Adrenal gland (tissue), 12 donors: Measurements from ENCODE around the gene FHIT. TPM values are rescaled to one million over a fixed set of nuclear protein-coding genes. Genes with fewer than 3 reads are reported as not detected.

Source experiments
- DNase-seq, 7 donors: peaks; one replicate each; pipeline ENCODE4 v3.0.0-alpha.2; 2019 to 2020
- H3K27ac ChIP-seq, 5 donors: fragments of 200-600 bp; sonication (generic) in 4 of 5; 1 replicate in 3 of 5; 2 replicates in 2 of 5; pipeline versions ENCODE4 v1.5.1 to v1.8.0; 2016 to 2020; ENCODE audit warnings: mild to moderate bottlenecking in 1 of 5
- H3K27me3 ChIP-seq: fragments of 200-600 bp; 2 replicates; pipeline ENCODE4 v1.8.0; 2021
- H3K36me3 ChIP-seq, 2 donors: fragments of 200-600 bp; replicated peaks in 1 of 2; 1 replicate in 1 of 2; 2 replicates in 1 of 2; pipeline versions ENCODE4 v1.5.1 to v1.8.0; 2018 to 2022
- H3K4me1 ChIP-seq, 2 donors: fragments of 200-600 bp; replicated peaks in 1 of 2; 1 replicate in 1 of 2; 2 replicates in 1 of 2; pipeline versions ENCODE4 v1.5.1 to v1.8.0; 2018 to 2021
- H3K4me3 ChIP-seq, 4 donors: fragments of 200-600 bp; sonication (generic) in 3 of 4; one replicate each; pipeline ENCODE4 v1.5.1; 2016 to 2018
- H3K9me3 ChIP-seq, 3 donors: fragments of 200-600 bp; sonication (generic) in 1 of 3; replicated peaks in 1 of 3; 1 replicate in 2 of 3; 2 replicates in 1 of 3; pipeline versions ENCODE4 v1.5.1 to v1.8.0; 2016 to 2021
- POLR2A ChIP-seq, 2 donors: fragments of 450-650 bp; IDR thresholded peaks; one replicate each; pipeline ENCODE4 v1.6.1; 2017; ENCODE audit warnings: antibody characterized with exemption in 2 of 2, mild to moderate bottlenecking in 2 of 2, moderate library complexity in 1 of 2
- WGBS, 4 donors: extraction: QIAGEN DNeasy Blood & Tissue Kit in 2 of 4; methylation state at CpG; one replicate each; pipeline versions ENCODE4 v1.1.5 to v1.1.7; 2013 to 2017; 5-methylcytosine and 5-hydroxymethylcytosine counted together
- intact Hi-C, 2 donors: fragments of 100-400 bp; cut with DNase I; formaldehyde crosslinking; loops; one replicate each; pipeline versions ENCODE4 v1.14.1 to v1.15.0; 2022 to 2023
- polyA plus RNA-seq, 3 donors: library from polyadenylated mRNA; stranded (reverse); fragments of 200-250 nt in 2 of 3; fragments of 350-450 nt in 1 of 3; fragmentation: Illumina TruSeq in 1 of 3; extraction: RNeasy Lipid Tissue Mini Kit (QIAGEN cat#74804) in 1 of 3; gene quantifications; one replicate each; pipeline ENCODE4 v1.2.3, GENCODE V29; 2013 to 2014
- total RNA-seq, 9 donors: library from RNA; depleted of rRNA in 4 of 9; stranded (reverse); fragments of >200 nt in 4 of 9; fragments of 120-200 nt in 1 of 9; fragmentation: NEBNext Ultra II Directional in 1 of 9; extraction: Animal tissue kit (Norgen Biotek cat#: 25700) in 1 of 9; gene quantifications; one replicate each; pipeline versions ENCODE4 v1.1.0 to v1.2.4, GENCODE V29; 2013 to 2023
- TF ChIP-seq, protein P1 (sequence below), 6 experiments: fragments of 450-650 bp in 4 of 6; fragments of 200-600 bp in 2 of 6; sonication (generic) in 1 of 6; IDR thresholded peaks; 1 replicate in 5 of 6; 2 replicates in 1 of 6; pipeline versions ENCODE4 v1.5.1 to v1.8.0; 2016 to 2021; ENCODE audit warnings: antibody characterized with exemption in 6 of 6, mild to moderate bottlenecking in 2 of 6, moderate library complexity in 1 of 6
- donor health status: healthy with polysubstance abuse.
- donor health status: Bipolar disorder and iron deficiency.
- donor health status: DM: yes; HTN: yes; CAD: no.
- donor health status: DM: no; HTN: no; CAD: no.
- donor health status: DM: no; HTN: no; CAD: no.
- donor health status: DM: yes; HTN: yes; CAD: no.

FHIT gene
- total and polyA plus RNA-seq, 12 donors, result 14.1 to 43.9 (median 28.8) TPM

DNA sequence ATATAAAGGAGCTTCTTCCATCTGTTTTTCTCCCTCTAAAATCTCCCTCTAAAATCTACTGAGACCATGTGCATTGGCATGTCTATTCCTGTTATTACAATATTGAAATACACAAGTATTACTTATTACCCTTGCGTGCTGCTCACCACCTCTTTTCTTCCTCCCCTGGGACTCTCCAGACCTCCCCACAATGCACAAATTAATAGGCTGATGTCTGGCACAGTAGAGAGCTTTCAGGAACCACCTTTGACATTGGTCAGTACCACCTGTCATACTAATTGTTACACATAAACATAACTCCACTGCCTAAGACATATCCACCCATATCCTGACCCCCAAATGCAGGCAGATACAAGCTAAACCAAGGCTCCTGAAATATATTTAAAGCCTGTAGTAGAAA, 722.6 kb downstream of the FHIT start:
- H3K27me3 ChIP-seq, result no peaks in the 10 kb centered on the region
- no peaks in the 10 kb centered on the region for H3K36me3 ChIP-seq
- no peaks in the 10 kb centered on the region for H3K4me1 ChIP-seq
- DNase-seq, result no peak
- TF ChIP-seq, protein P1, sequence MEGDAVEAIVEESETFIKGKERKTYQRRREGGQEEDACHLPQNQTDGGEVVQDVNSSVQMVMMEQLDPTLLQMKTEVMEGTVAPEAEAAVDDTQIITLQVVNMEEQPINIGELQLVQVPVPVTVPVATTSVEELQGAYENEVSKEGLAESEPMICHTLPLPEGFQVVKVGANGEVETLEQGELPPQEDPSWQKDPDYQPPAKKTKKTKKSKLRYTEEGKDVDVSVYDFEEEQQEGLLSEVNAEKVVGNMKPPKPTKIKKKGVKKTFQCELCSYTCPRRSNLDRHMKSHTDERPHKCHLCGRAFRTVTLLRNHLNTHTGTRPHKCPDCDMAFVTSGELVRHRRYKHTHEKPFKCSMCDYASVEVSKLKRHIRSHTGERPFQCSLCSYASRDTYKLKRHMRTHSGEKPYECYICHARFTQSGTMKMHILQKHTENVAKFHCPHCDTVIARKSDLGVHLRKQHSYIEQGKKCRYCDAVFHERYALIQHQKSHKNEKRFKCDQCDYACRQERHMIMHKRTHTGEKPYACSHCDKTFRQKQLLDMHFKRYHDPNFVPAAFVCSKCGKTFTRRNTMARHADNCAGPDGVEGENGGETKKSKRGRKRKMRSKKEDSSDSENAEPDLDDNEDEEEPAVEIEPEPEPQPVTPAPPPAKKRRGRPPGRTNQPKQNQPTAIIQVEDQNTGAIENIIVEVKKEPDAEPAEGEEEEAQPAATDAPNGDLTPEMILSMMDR (IDR thresholded peaks at IDR 0.05), result no peak
- TF ChIP-seq POLR2A (IDR thresholded peaks at IDR 0.05), result no peak
- H3K9me3 ChIP-seq, result no peaks in the 10 kb centered on the region
- WGBS, 4 donors, result 84 to 100% (median 90%) methylated on average over 1 of the region's 1 CpG
- intact Hi-C loops, result no loop called here
- no peak overlapping the region for H3K27ac ChIP-seq
- H3K4me3 ChIP-seq, result no peak overlapping the region

DNA sequence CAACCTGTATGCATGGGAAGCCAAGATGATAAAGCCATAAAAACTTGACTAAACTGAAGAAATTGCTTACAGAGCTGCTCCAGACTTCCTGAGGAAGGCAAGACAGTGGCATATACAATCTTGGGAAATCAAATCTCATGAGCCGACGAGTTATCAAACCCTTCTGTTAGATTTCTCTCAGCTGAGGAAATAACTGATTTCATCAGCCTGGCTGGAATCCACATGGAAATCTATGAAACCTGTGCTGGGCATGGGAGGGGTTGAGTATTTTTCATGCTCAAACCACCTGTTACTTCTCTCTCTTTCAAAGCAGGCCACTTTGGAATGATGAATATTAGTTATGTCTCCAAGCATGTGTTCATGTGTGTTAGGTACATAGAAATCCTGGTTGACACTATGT, 727.7 kb downstream of the FHIT start:
- no peaks in the 10 kb centered on the region for H3K9me3 ChIP-seq
- DNase-seq, result no peak
- H3K27me3 ChIP-seq, result no peaks in the 10 kb centered on the region
- 61 to 78% (median 75%) methylated on average over 2 of the region's 2 CpGs for WGBS, 4 donors
- no peak overlapping the region for H3K4me3 ChIP-seq
- H3K27ac ChIP-seq, result no peak overlapping the region
- no peaks in the 10 kb centered on the region for H3K4me1 ChIP-seq
- no peaks in the 10 kb centered on the region for H3K36me3 ChIP-seq
- intact Hi-C loops, result no loop called here
- no peak for TF ChIP-seq POLR2A (IDR thresholded peaks at IDR 0.05)
- TF ChIP-seq, protein P1 (IDR thresholded peaks at IDR 0.05), result no peak

DNA sequence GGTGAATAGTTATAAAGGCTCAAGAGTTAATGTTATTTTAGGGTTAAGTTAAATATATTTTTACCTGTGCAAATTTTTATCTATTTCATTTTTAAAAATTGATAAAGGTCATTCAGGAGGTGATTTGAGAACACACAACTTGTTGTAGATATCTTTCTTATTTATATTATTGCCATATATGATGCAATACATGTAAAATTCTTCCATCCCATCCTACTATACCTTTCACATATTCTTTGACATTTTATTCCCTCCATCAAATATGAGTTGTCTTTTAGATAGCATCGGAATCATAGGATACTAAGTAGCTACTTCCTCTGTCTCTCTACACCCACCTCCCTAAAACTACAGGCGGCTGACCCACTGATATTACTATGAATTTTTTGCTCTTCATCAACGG, 734.1 kb downstream of the FHIT start:
- WGBS, 4 donors, result 94 to 97% (median 96%) methylated on average over 3 of the region's 3 CpGs
- intact Hi-C loops, result no loop called here
- no peak for DNase-seq
- no peaks in the 10 kb centered on the region for H3K27me3 ChIP-seq
- no peaks in the 10 kb centered on the region for H3K9me3 ChIP-seq
- TF ChIP-seq, protein P1 (IDR thresholded peaks at IDR 0.05), result no peak
- TF ChIP-seq POLR2A (IDR thresholded peaks at IDR 0.05), result no peak
- H3K4me1 ChIP-seq, result no peaks in the 10 kb centered on the region
- no peak overlapping the region for H3K27ac ChIP-seq
- H3K36me3 ChIP-seq, result no peaks in the 10 kb centered on the region
- H3K4me3 ChIP-seq, result no peak overlapping the region

DNA sequence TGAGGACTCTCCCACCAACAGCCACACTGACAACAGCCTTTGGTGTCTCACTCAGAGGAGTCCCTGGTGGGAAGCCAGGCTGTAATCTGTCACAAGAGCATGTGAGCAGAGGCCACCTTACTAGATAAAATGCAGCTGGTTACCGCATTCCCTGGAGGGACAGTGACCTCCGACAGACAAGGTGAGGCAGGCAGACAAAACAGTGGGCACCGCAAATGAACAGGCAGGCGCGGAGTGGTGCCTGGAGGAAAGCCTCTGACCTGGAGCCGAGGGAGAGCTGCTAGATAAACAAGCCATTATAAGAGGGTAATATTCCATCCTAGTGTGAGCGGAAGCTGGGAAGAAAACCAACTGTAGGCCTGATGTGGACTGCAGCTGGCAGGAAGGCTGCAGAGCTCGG, 736.4 kb downstream of the FHIT start:
- H3K27me3 ChIP-seq, result no peaks in the 10 kb centered on the region
- H3K27ac ChIP-seq, result no peak overlapping the region
- no peaks in the 10 kb centered on the region for H3K36me3 ChIP-seq
- WGBS, 4 donors, result 73 to 80% (median 76%) methylated on average over 8 of the region's 8 CpGs
- no peaks in the 10 kb centered on the region for H3K4me1 ChIP-seq
- no peak for DNase-seq
- H3K9me3 ChIP-seq, result peaks cover 0 to 7% (median 0%) of the 10 kb centered on the region in 3 donors
- TF ChIP-seq, protein P1 (IDR thresholded peaks at IDR 0.05), result no peak
- TF ChIP-seq POLR2A (IDR thresholded peaks at IDR 0.05), result no peak
- intact Hi-C loops, result no loop called here
- no peak overlapping the region for H3K4me3 ChIP-seq
